Osteoblast (primary cell): Measurements from ENCODE around the gene CLPX. TPM values are rescaled to one million over a fixed set of nuclear protein-coding genes. Genes with fewer than 3 reads are reported as not detected.
A peak's percentile ranks its signal among the peaks of the same experiment; 100 is the strongest.
"Not testable (repeated sequence)": the region's sequence is repeated elsewhere in the genome, so short reads cannot be mapped to it uniquely, and the experiment has no call there.

Source experiments
- DNase-seq: peaks from one replicate; pipeline ENCODE4 v3.0.0; 2011; ENCODE audit warnings: low spot score, mixed read lengths; ENCODE audit not compliant: insufficient read length; ENCODE audit errors: missing footprints
- H2AFZ ChIP-seq: 2 replicates; pipeline ENCODE4 v1.6.0; 2011; ENCODE audit warnings: mild to moderate bottlenecking, low read length
- H3K27ac ChIP-seq: 2 replicates; pipeline ENCODE4 v1.5.1; 2011; ENCODE audit warnings: mild to moderate bottlenecking, low read depth, low read length, moderate library complexity
- H3K27me3 ChIP-seq: 2 replicates; pipeline ENCODE4 v1.6.0; 2012; ENCODE audit warnings: mild to moderate bottlenecking, control low read depth, inconsistent platforms, low read length, moderate library complexity; ENCODE audit not compliant: insufficient read depth
- H3K36me3 ChIP-seq: 2 replicates; pipeline ENCODE4 v1.5.1; 2011; ENCODE audit warnings: mild to moderate bottlenecking, low read length, control low read depth, moderate library complexity; ENCODE audit not compliant: insufficient read depth
- H3K4me1 ChIP-seq: 2 replicates; pipeline ENCODE4 v1.5.1; 2011; ENCODE audit warnings: mild to moderate bottlenecking, low read length, control low read depth, moderate library complexity; ENCODE audit not compliant: insufficient read depth
- H3K4me2 ChIP-seq: 2 replicates; pipeline ENCODE4 v1.6.0; 2011; ENCODE audit warnings: mild to moderate bottlenecking, low read length; ENCODE audit not compliant: insufficient read depth
- H3K4me3 ChIP-seq: fragments of 200-600 bp; sonication (generic); 3 replicates; pipeline ENCODE4 v1.5.1; 2012; ENCODE audit warnings: mild to moderate bottlenecking, low read length, inconsistent platforms; ENCODE audit not compliant: insufficient read depth
- H3K79me2 ChIP-seq: 2 replicates; pipeline ENCODE4 v1.6.0; 2012; ENCODE audit warnings: mild to moderate bottlenecking, low read length, control low read depth, inconsistent platforms; ENCODE audit not compliant: insufficient read depth
- H3K9me3 ChIP-seq: 2 replicates; pipeline ENCODE4 v1.5.1; 2011; ENCODE audit warnings: low read depth, low read length, control low read depth
- H4K20me1 ChIP-seq: 2 replicates; pipeline ENCODE4 v1.6.0; 2012; ENCODE audit warnings: mild to moderate bottlenecking, low read length, control low read depth; ENCODE audit not compliant: insufficient read depth
- CTCF ChIP-seq: IDR thresholded peaks from 2 replicates; pipeline ENCODE4 v1.5.1; 2011; ENCODE audit warnings: mild to moderate bottlenecking, low read depth, low read length, moderate library complexity; ENCODE audit errors: extremely low read depth
- total RNA-seq: library from RNA; depleted of rRNA; stranded (reverse); fragments of >200 nt; gene quantifications from 2 replicates; pipeline ENCODE4 v1.2.3, GENCODE V29; 2012

CLPX gene
- total RNA-seq, 1 donor: 46.7 TPM

GRCh38 chr15:65195548-65195923 is 10.4 kb upstream of the CLPX start:
- Histone ChIP-seq H3K27ac (no peak overlapping the region), H3K4me3 (no peak overlapping the region), H3K4me1 (no peaks in the 10 kb centered on the region), H3K27me3 (no peaks in the 10 kb centered on the region), H2AFZ (no peak overlapping the region), H3K36me3 (no peaks in the 10 kb centered on the region), H4K20me1 (no peaks in the 10 kb centered on the region), H3K79me2 (no peaks in the 10 kb centered on the region), H3K4me2 (no peak overlapping the region), H3K9me3 (no peaks in the 10 kb centered on the region)
- DNase-seq: no peak
- no peak for TF ChIP-seq CTCF

- Histone ChIP-seq H3K9me3 (no peaks in the 10 kb centered on the region), H3K79me2 (no peaks in the 10 kb centered on the region), H3K4me2 (no peak overlapping the region), H3K36me3 (no peaks in the 10 kb centered on the region), H3K27ac (no peak overlapping the region), H3K4me3 (no peak overlapping the region), H3K27me3 (no peaks in the 10 kb centered on the region), H4K20me1 (no peaks in the 10 kb centered on the region), H3K4me1 (no peaks in the 10 kb centered on the region), H2AFZ (no peak overlapping the region)
- no peak for TF ChIP-seq CTCF
- no peak for DNase-seq
Measured at GRCh38 chr15:65194826-65195547, 9.8 kb upstream of the CLPX start.

- no peak overlapping the region for H2AFZ ChIP-seq
- DNase-seq: no peak
- no peaks in the 10 kb centered on the region for H3K36me3 ChIP-seq
- H3K9me3 ChIP-seq: no peaks in the 10 kb centered on the region
- no peak for TF ChIP-seq CTCF
- no peaks in the 10 kb centered on the region for H3K4me1 ChIP-seq
- H4K20me1 ChIP-seq: no peaks in the 10 kb centered on the region
- no peak overlapping the region for H3K27ac ChIP-seq
- no peak overlapping the region for H3K4me2 ChIP-seq
- no peaks in the 10 kb centered on the region for H3K27me3 ChIP-seq
- H3K4me3 ChIP-seq: no peak overlapping the region
- no peaks in the 10 kb centered on the region for H3K79me2 ChIP-seq
Measured at GRCh38 chr15:65192016-65192415, 6.9 kb upstream of the CLPX start.

DNA sequence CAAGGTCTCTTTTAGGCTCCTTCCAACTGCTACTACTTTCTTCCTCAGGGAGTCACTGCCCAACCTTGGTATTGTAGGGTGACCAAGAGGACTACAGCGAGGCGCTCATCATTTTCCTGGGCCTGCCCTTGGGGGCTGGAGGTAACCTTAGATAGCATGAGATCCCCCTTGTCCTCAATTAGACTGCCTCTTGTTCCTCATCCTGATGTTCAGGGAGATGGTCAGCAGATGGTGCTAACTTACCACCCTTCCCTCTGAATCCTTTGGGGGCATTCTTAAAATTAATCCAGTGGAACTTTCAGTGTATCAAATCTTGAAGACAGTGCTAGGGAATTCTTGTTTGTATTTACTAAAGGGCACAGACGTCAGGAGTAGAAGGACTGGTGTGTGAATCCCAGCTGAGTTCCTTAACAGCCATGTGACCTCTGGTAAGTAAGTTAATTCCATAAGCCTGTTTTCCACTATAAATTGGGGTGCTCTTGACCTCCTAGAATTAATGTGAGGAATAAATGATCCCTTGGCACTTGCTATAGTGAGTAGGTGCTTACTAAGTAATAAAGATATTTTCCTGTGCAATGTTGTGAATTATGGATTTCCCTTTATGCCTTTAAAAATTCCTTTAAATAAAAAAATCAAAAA is 4.1 kb upstream of the CLPX start:
- H3K4me1 ChIP-seq: peaks cover 3% of the 10 kb centered on the region
- H3K27me3 ChIP-seq: no peaks in the 10 kb centered on the region
- peaks cover under 1% of the 10 kb centered on the region for H4K20me1 ChIP-seq
- H3K4me3 ChIP-seq: no peak overlapping the region
- no peaks in the 10 kb centered on the region for H3K9me3 ChIP-seq
- H3K79me2 ChIP-seq: peaks cover 9% of the 10 kb centered on the region
- peak; percentile 82 for DNase-seq
- peak; percentile 85 for TF ChIP-seq CTCF
- H3K4me2 ChIP-seq: no peak overlapping the region
- no peaks in the 10 kb centered on the region for H3K36me3 ChIP-seq
- no peak overlapping the region for H2AFZ ChIP-seq
- H3K27ac ChIP-seq: no peak overlapping the region

- H3K4me2 ChIP-seq, H3K4me3 ChIP-seq: not testable (repeated sequence)
Measured at GRCh38 chr15:65188472-65188871, 3.3 kb upstream of the CLPX start.

More at GRCh38 chr15:65188472-65188871, 3.3 kb upstream of the CLPX start:
- peaks cover 17% of the 10 kb centered on the region for H3K79me2 ChIP-seq
- not testable (repeated sequence) for H4K20me1 ChIP-seq, H3K27ac ChIP-seq, H3K36me3 ChIP-seq, H3K27me3 ChIP-seq, H3K4me1 ChIP-seq, DNase-seq, H3K9me3 ChIP-seq, H2AFZ ChIP-seq
